Peyer's patch (tissue), 4 donors: ENCODE data around the gene DPYD. TPM values are rescaled to one million over a fixed set of nuclear protein-coding genes. Genes with fewer than 3 reads are reported as not detected.
"Not testable (repeated sequence)": the region's sequence is repeated elsewhere in the genome, so short reads cannot be mapped to it uniquely, and the experiment has no call there.

ENCODE experiments used
- DNase-seq, 3 donors: peaks; one replicate each; pipeline ENCODE4 v3.0.0-alpha.2; 2017 to 2019
- H3K27ac ChIP-seq, 4 donors: fragments of 200-600 bp; sonication (generic); one replicate each; pipeline ENCODE4 v1.5.1; 2016 to 2019
- H3K27me3 ChIP-seq, 2 donors: fragments of 200-600 bp; sonication (generic); one replicate each; pipeline ENCODE4 v1.5.1; 2019
- H3K36me3 ChIP-seq, 3 donors: fragments of 200-600 bp; sonication (generic); one replicate each; pipeline ENCODE4 v1.5.1; 2016 to 2019
- H3K4me1 ChIP-seq, 4 donors: fragments of 200-600 bp; sonication (generic); one replicate each; pipeline ENCODE4 v1.5.1; 2016 to 2019
- H3K4me3 ChIP-seq, 4 donors: fragments of 200-600 bp; sonication (generic); 1 replicate in 3 of 4; 2 replicates in 1 of 4; pipeline ENCODE4 v1.5.1; 2016 to 2019; ENCODE audit warnings: mild to moderate bottlenecking in 1 of 4
- H3K9me3 ChIP-seq, 4 donors: fragments of 200-600 bp; sonication (generic); one replicate each; pipeline ENCODE4 v1.5.1; 2016 to 2019; ENCODE audit warnings: mild to moderate bottlenecking in 1 of 4
- CTCF ChIP-seq, 6 experiments: fragments of 450-650 bp in 4 of 6; fragments of 200-600 bp in 2 of 6; sonication (generic) in 1 of 6; IDR thresholded peaks; one replicate each; pipeline ENCODE4 v1.5.1; 2017 to 2019; ENCODE audit warnings: antibody characterized with exemption in 6 of 6, mild to moderate bottlenecking in 3 of 6, moderate library complexity in 1 of 6
- POLR2A ChIP-seq, 2 donors: fragments of 450-650 bp; IDR thresholded peaks; one replicate each; pipeline ENCODE4 v1.5.1; 2017; ENCODE audit warnings: antibody characterized with exemption in 2 of 2, mild to moderate bottlenecking in 2 of 2, moderate library complexity in 2 of 2
- total RNA-seq, 4 donors: library from RNA; depleted of rRNA; stranded (reverse); fragments of >200 nt; gene quantifications; one replicate each; pipeline ENCODE4 v1.1.0, GENCODE V29; 2016

The DPYD gene
- total RNA-seq, 4 donors from 2014 or later: 30.8 to 39.7 (median 36.4) TPM

GRCh38 chr1:97350241-97350640 lies 570.6 kb downstream of the DPYD start:
- Histone ChIP-seq H3K9me3 (no peaks in the 10 kb centered on the region), H3K27ac (no peak overlapping the region), H3K36me3 (no peaks in the 10 kb centered on the region), H3K4me3 (no peak overlapping the region), H3K4me1 (no peaks in the 10 kb centered on the region), H3K27me3 (no peaks in the 10 kb centered on the region)
- TF ChIP-seq POLR2A (IDR thresholded peaks at IDR 0.05): no peak
- no peak for DNase-seq

DNA sequence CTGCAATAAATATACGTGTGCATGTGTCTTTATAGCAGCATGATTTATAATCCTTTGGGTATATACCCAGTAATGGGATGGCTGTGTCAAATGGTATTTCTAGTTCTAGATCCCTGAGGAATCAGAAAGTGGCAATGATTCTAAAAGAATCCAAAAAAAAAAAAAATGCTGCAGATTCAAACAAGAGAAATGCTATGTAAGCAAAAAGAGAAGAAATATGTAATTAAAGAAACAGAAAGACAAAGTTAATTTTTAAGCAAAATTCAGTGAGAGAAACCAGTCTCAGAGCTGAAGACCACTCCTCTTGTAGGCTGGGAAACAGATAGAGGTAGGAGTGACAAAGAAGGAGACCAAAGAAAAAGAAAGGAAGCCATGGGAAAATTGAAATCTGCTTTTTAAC lies 571.0 kb downstream of the DPYD start:
- not testable (repeated sequence) for H3K36me3 ChIP-seq, H3K27ac ChIP-seq, H3K4me1 ChIP-seq, DNase-seq, H3K9me3 ChIP-seq, H3K27me3 ChIP-seq, H3K4me3 ChIP-seq

DNA sequence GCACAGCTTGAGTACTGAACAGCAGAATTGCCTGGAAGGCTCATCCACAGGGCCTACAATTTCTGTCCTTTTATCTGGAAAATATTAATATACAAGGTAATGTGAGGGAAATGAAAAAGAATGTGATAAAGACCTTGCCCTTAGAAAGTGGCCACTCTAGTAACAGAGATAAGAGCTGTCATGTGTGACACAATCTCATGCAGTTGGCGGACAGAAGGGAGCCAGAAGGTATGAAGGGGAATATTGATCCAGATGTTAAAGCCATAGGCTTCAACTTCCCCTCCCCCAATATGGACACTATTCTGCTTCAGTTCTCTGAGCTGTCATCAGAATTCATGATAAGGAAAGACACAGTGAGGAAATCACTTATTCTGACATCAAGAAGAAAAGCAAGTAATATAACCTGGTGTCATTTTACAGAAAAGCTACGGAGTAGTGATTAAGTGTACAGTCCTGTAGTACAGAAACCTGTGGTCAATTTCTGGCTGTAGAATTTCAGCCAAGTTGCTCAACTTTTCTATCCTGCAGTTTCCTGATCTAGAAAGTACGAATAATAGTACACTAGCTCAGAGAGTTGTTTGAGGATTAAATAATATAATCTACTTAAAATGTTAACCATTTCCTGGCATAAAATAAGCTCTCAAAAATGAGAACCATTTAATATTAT lies 572.1 kb downstream of the DPYD start:
- H3K4me3 ChIP-seq: no peak overlapping the region
- no peaks in the 10 kb centered on the region for H3K27me3 ChIP-seq
- H3K9me3 ChIP-seq: no peaks in the 10 kb centered on the region
- no peak for TF ChIP-seq POLR2A (IDR thresholded peaks at IDR 0.05)
- no peak for TF ChIP-seq CTCF (IDR thresholded peaks at IDR 0.05)
- no peaks in the 10 kb centered on the region for H3K36me3 ChIP-seq
- no peak for DNase-seq
- no peak overlapping the region for H3K27ac ChIP-seq
- no peaks in the 10 kb centered on the region for H3K4me1 ChIP-seq

GRCh38 chr1:97340951-97341350 lies 579.9 kb downstream of the DPYD start:
- no peaks in the 10 kb centered on the region for H3K27me3 ChIP-seq
- no peak overlapping the region for H3K27ac ChIP-seq
- TF ChIP-seq POLR2A (IDR thresholded peaks at IDR 0.05): no peak
- TF ChIP-seq CTCF (IDR thresholded peaks at IDR 0.05): no peak
- H3K4me1 ChIP-seq: no peaks in the 10 kb centered on the region
- H3K4me3 ChIP-seq: no peak overlapping the region
- DNase-seq: no peak
- H3K9me3 ChIP-seq: no peaks in the 10 kb centered on the region
- no peaks in the 10 kb centered on the region for H3K36me3 ChIP-seq

- H3K4me1 ChIP-seq: no peaks in the 10 kb centered on the region
- no peak overlapping the region for H3K27ac ChIP-seq
- H3K36me3 ChIP-seq: no peaks in the 10 kb centered on the region
- no peak overlapping the region for H3K4me3 ChIP-seq
- no peaks in the 10 kb centered on the region for H3K9me3 ChIP-seq
- no peak for DNase-seq
- H3K27me3 ChIP-seq: no peaks in the 10 kb centered on the region
- TF ChIP-seq CTCF (IDR thresholded peaks at IDR 0.05): no peak
- TF ChIP-seq POLR2A (IDR thresholded peaks at IDR 0.05): no peak
These were observed 582.5 kb downstream of the DPYD start for GRCh38 chr1:97338347-97338746.

DNA sequence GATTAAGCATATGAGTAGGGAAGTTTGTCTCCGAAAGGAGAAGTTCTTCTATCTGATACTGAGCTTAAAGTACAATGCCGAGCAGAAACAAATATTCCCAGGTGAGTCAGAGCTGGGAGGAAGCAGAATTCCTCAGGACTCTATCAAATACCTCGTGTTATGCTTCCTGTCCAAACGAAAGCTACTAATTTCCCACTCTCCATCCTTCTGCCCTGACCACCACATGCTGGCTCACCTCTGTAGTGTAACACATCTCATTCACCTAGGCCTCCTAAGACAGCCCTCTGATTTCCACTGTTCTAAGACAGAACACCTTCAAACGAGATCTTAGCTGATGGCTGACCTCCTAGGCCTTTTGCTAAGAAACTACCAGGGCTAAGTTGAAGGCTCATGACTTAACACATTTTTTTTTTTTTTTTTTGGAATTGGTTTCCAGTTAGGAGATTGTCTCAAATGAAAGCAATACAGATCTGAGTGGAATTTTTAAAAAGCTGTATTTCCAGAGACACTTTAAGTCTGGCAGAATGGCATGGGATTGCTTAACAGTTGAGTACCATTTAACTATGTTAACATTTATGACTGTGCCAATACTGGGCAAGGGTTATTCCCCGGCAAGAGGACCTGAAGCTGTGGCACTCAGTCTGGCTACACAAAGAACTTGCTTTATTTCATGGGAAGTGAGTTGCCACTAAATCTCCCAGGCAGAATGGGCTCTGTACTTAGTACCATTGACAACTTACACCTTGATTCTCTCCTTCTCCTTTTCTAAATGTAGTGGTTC lies 583.4 kb downstream of the DPYD start:
- H3K27ac ChIP-seq: no peak overlapping the region
- H3K36me3 ChIP-seq: no peaks in the 10 kb centered on the region
- no peaks in the 10 kb centered on the region for H3K27me3 ChIP-seq
- TF ChIP-seq CTCF (IDR thresholded peaks at IDR 0.05) (no peak), POLR2A (IDR thresholded peaks at IDR 0.05) (no peak)
- DNase-seq: no peak
- H3K9me3 ChIP-seq: no peaks in the 10 kb centered on the region
- H3K4me1 ChIP-seq: no peaks in the 10 kb centered on the region
- no peak overlapping the region for H3K4me3 ChIP-seq
